GM19238 (cell line): ENCODE results near the gene RBM34.
"Not testable (repeated sequence)": the region's sequence is repeated elsewhere in the genome, so short reads cannot be mapped to it uniquely, and the experiment has no call there.

ENCODE experiments used
- DNase-seq: peaks from one replicate; pipeline ENCODE4 v3.0.0; 2011; ENCODE audit warnings: low spot score; ENCODE audit not compliant: insufficient read length

RBM34 gene

GRCh38 chr1:235113183-235113917 lies 47.7 kb downstream of the RBM34 start:
- no peak for DNase-seq

GRCh38 chr1:235112297-235113182 lies 48.5 kb downstream of the RBM34 start:
- no peak for DNase-seq

GRCh38 chr1:235111107-235111506 lies 49.9 kb downstream of the RBM34 start:
- no peak for DNase-seq

- no peak for DNase-seq
Measured at GRCh38 chr1:235108876-235109275, 52.2 kb downstream of the RBM34 start.

- no peak for DNase-seq
Measured at GRCh38 chr1:235108185-235108593, 52.9 kb downstream of the RBM34 start.

- no peak for DNase-seq
Measured at GRCh38 chr1:235107368-235108184, 53.5 kb downstream of the RBM34 start.

GRCh38 chr1:235106457-235106856 lies 54.6 kb downstream of the RBM34 start:
- no peak for DNase-seq

- peak; percentile 51 for DNase-seq
Measured at GRCh38 chr1:235105051-235106043, 55.7 kb downstream of the RBM34 start.

- DNase-seq, result no peak
Measured at GRCh38 chr1:235102993-235103411, 58.0 kb downstream of the RBM34 start.

GRCh38 chr1:235102259-235102582 lies 58.8 kb downstream of the RBM34 start:
- DNase-seq, result no peak

- DNase-seq, result no peak
Measured at GRCh38 chr1:235101558-235102258, 59.3 kb downstream of the RBM34 start.

GRCh38 chr1:235100194-235100772 lies 60.8 kb downstream of the RBM34 start:
- no peak for DNase-seq

- no peak for DNase-seq
Measured at GRCh38 chr1:235098991-235099390, 62.1 kb downstream of the RBM34 start.

- DNase-seq, result no peak
Measured at GRCh38 chr1:235098547-235098946, 62.5 kb downstream of the RBM34 start.

- not testable (repeated sequence) for DNase-seq
Measured at GRCh38 chr1:235097501-235097900, 63.5 kb downstream of the RBM34 start.

- no peak for DNase-seq
Measured at GRCh38 chr1:235095938-235096562, 65.0 kb downstream of the RBM34 start.

GRCh38 chr1:235093696-235094592 lies 67.1 kb downstream of the RBM34 start:
- DNase-seq, result peak; percentile 57
